K562 (cell line): Measurements from ENCODE around the gene EIF4E. TPM values are rescaled to one million over a fixed set of nuclear protein-coding genes. Genes with fewer than 3 reads are reported as not detected.

Experiments
- CBX1 ChIP-seq: sonication (generic); IDR thresholded peaks from 2 replicates; pipeline ENCODE4 v1.6.1; 2016; ENCODE audit warnings: antibody characterized with exemption, low read depth, mild to moderate bottlenecking
- GATAD2A ChIP-seq: fragments of 450-650 bp; IDR thresholded peaks from 2 replicates; pipeline ENCODE4 v1.6.1; 2017
- HMGN3 ChIP-seq: IDR thresholded peaks from 2 replicates; pipeline ENCODE4 v1.6.1; 2011; ENCODE audit warnings: borderline replicate concordance, low read depth, mild to moderate bottlenecking, mixed read lengths, low read length; ENCODE audit not compliant: insufficient read length; ENCODE audit errors: extremely low read depth
- HOMEZ ChIP-seq: fragments of 250-450 bp; sonication (Bioruptor Pico); IDR thresholded peaks from 2 replicates; pipeline ENCODE4 v1.4.0; 2020; ENCODE audit warnings: mild to moderate bottlenecking, moderate library complexity
- KAT2B ChIP-seq: IDR thresholded peaks from one replicate; pipeline ENCODE4 v1.6.1; 2012; ENCODE audit warnings: low read depth, mild to moderate bottlenecking, control low read depth, inconsistent platforms, low read length, moderate library complexity
- KAT7 ChIP-seq: sonication (generic); formaldehyde crosslinking; IDR thresholded peaks from 2 replicates; pipeline ENCODE4 v1.8.0; 2022; ENCODE audit warnings: missing genetic modification reagents, mild to moderate bottlenecking, borderline replicate concordance
- NCOA4 ChIP-seq: fragments of 450-650 bp; IDR thresholded peaks from 2 replicates; pipeline ENCODE4 v1.6.1; 2018; ENCODE audit warnings: mild to moderate bottlenecking; ENCODE audit not compliant: partially characterized antibody
- NR1H2 ChIP-seq: sonication (generic); formaldehyde crosslinking; IDR thresholded peaks from 2 replicates; pipeline ENCODE4 v1.4.0; 2020; ENCODE audit warnings: mild to moderate bottlenecking, missing genetic modification reagents
- RAD21 ChIP-seq, 2 experiments: fragments of 250-450 bp in 1 of 2; fragments of 450-650 bp in 1 of 2; sonication (Bioruptor Pico) in 1 of 2; formaldehyde crosslinking in 1 of 2; IDR thresholded peaks in 1 of 2; conservative IDR thresholded peaks in 1 of 2; 2 replicates each; pipeline versions ENCODE4 v1.4.0 to v1.8.0; 2020 to 2022; ENCODE audit warnings: mild to moderate bottlenecking in 2 of 2, moderate library complexity in 1 of 2
- RHOXF2B ChIP-seq: fragments of 250-450 bp; sonication (Bioruptor Pico); conservative IDR thresholded peaks from 2 replicates; pipeline ENCODE4 v1.5.1; 2021
- SMAD2 ChIP-seq: fragments of 150-350 bp; IDR thresholded peaks from 2 replicates; pipeline ENCODE4 v1.6.1; 2014; ENCODE audit warnings: low read depth, mild to moderate bottlenecking, low read length
- SMARCA4 ChIP-seq: fragments of 450-650 bp; IDR thresholded peaks from 2 replicates; pipeline ENCODE4 v1.6.1; 2016
- TAF1 ChIP-seq: IDR thresholded peaks from 2 replicates; pipeline ENCODE4 v1.6.1; 2011; ENCODE audit warnings: mild to moderate bottlenecking, low read length, moderate library complexity; ENCODE audit not compliant: insufficient read depth, control insufficient read depth, severe bottlenecking; ENCODE audit errors: extremely low read depth
- TFAP4 ChIP-seq: sonication (generic); formaldehyde crosslinking; IDR thresholded peaks from 2 replicates; pipeline ENCODE4 v1.8.0; 2022; ENCODE audit warnings: missing genetic modification reagents, mild to moderate bottlenecking, moderate library complexity, borderline replicate concordance
- TRIM28 ChIP-seq: fragments of 450-650 bp; IDR thresholded peaks from 2 replicates; pipeline ENCODE4 v1.6.1; 2017
- ZFX ChIP-seq: sonication (generic); formaldehyde crosslinking; IDR thresholded peaks from 2 replicates; pipeline ENCODE4 v1.8.0; 2022; ENCODE audit warnings: mild to moderate bottlenecking, missing genetic modification reagents, moderate library complexity
- ZNF165 ChIP-seq: fragments of 250-450 bp; sonication (Bioruptor Pico); IDR thresholded peaks from 2 replicates; pipeline ENCODE4 v1.4.0; 2020; ENCODE audit warnings: borderline replicate concordance
- ZNF277 ChIP-seq: fragments of 250-450 bp; sonication (Bioruptor Pico); IDR thresholded peaks from 2 replicates; pipeline ENCODE4 v1.8.0; 2022; ENCODE audit warnings: inconsistent platforms, mild to moderate bottlenecking, moderate library complexity, borderline replicate concordance
- ZNF384 ChIP-seq: IDR thresholded peaks from 2 replicates; pipeline ENCODE4 v1.6.1; 2012; ENCODE audit warnings: low read depth, low read length, improper control_type of control experiment
- ZNF408 ChIP-seq: fragments of 250-450 bp; sonication (Bioruptor Pico); IDR thresholded peaks from 2 replicates; pipeline ENCODE4 v1.4.0; 2020; ENCODE audit warnings: low read depth, mild to moderate bottlenecking, moderate library complexity
- ZNF436 ChIP-seq: fragments of 250-450, 450-650 bp; sonication (Bioruptor Pico); formaldehyde crosslinking; IDR thresholded peaks from 2 replicates; pipeline ENCODE4 v1.7.0; 2020; ENCODE audit warnings: mild to moderate bottlenecking
- ZNF740 ChIP-seq, 3 experiments: fragments of 200-800 bp in 1 of 3; sonication (Bioruptor generic) in 1 of 3; sonication (generic) in 1 of 3; formaldehyde crosslinking in 1 of 3; IDR thresholded peaks; 2 replicates each; pipeline versions ENCODE4 v1.6.1 to v1.8.0; 2016 to 2022; ENCODE audit warnings: mild to moderate bottlenecking in 2 of 3, missing compliant biosample characterization in 2 of 3, missing genetic modification characterization in 2 of 3, missing genetic modification reagents in 1 of 3
- ZNF766 ChIP-seq: fragments of 200-800 bp; sonication (Bioruptor generic); conservative IDR thresholded peaks from 2 replicates; pipeline ENCODE4 v1.6.1; 2016; ENCODE audit warnings: missing genetic modification characterization, missing compliant biosample characterization
- polyA plus RNA-seq, 8 experiments: library from polyadenylated mRNA; depleted of rRNA in 4 of 8; stranded (reverse) in 5 of 8; unstranded in 3 of 8; fragments of >200 nt; fragmentation: Nextera tagmentation in 2 of 8; fragmentation: Illumina TruSeq in 1 of 8; extraction: Ambion mirVana in 2 of 8; extraction: Trizol in 1 of 8; gene quantifications; 2 replicates each; pipeline versions ENCODE4 v1.2.1 to v1.2.3, GENCODE V29; 2011 to 2014; ENCODE audit warnings: inconsistent platforms in 1 of 8, missing spikeins in 1 of 8
- total RNA-seq, 7 experiments: library from RNA; depleted of rRNA in 6 of 7; stranded (reverse); fragments of >200 nt in 6 of 7; fragmentation: Illumina TruSeq in 2 of 7; extraction: Trizol in 2 of 7; gene quantifications; 2 replicates each; pipeline versions ENCODE4 v1.2.1 to v1.2.3, GENCODE V29; 2011 to 2021; ENCODE audit warnings: low replicate concordance in 1 of 7

EIF4E gene
- total and polyA plus RNA-seq, 9 of the 15 experiments (the other 6 are each of a cell fraction or from before 2014, with no cell fraction given), result 164 to 489 (median 179) TPM

- TF ChIP-seq NCOA4 (no peak), HOMEZ (CRISPR knock-in tag) (no peak), SMAD2 (no peak), ZNF277 (CRISPR knock-in tag) (no peak), TRIM28 (0 out of 2 replicates have a peak, but pooled peaks have one; percentile 13), RAD21 (CRISPR knock-in tag; conservative IDR thresholded peaks at IDR 0.05 in 1 of 2, IDR thresholded peaks at IDR 0.05 in 1 of 2) (no peak), ZNF165 (CRISPR knock-in tag) (no peak), TFAP4 (CRISPR knock-in tag) (peak; percentile 13; the same call in 1 of the 2 replicates), ZFX (peak; percentile 68), ZNF740 (CRISPR knock-in tag; IDR thresholded peaks at IDR 0.05) (peak; percentile 96), ZNF740 (tag; IDR thresholded peaks at IDR 0.05) (peak in 1 of 2 experiments; percentile 85; a peak in 1 of 4 replicates), ZNF384 (peak; percentile 100), ZNF766 (CRISPR knock-in tag) (peak; percentile 73), GATAD2A (peak; percentile 69; the same call in 1 of the 2 replicates), KAT7 (peak; percentile 17; the same call in 1 of the 2 replicates), NR1H2 (CRISPR knock-in tag) (no peak), KAT2B (no peak), TAF1 (peak; percentile 86), SMARCA4 (no peak), ZNF436 (CRISPR knock-in tag) (no peak), CBX1 (0 out of 2 replicates have a peak, but pooled peaks have one; percentile 43), RHOXF2B (CRISPR knock-in tag) (no peak), ZNF408 (CRISPR knock-in tag) (no peak), HMGN3 (peak; percentile 18)
Measured at GRCh38 chr4:98928505-98929340, at the start of gene EIF4E (continued).
